OCI-LY1 (cell line): ENCODE results near the gene CDKAL1.

Source experiments
- CTCF ChIP-seq: fragments of 200-600 bp; sonication (generic), shearing (Covaris generic); IDR thresholded peaks from 2 replicates; pipeline ENCODE4 v1.5.1; 2017; ENCODE audit warnings: mild to moderate bottlenecking, antibody characterized with exemption, low read length, moderate library complexity, mixed read lengths
- EZH2 ChIP-seq: fragments of 200-600 bp; sonication (generic), shearing (Covaris generic); IDR thresholded peaks from 2 replicates; pipeline ENCODE4 v1.8.0; 2017; ENCODE audit warnings: borderline replicate concordance, mixed run types, mild to moderate bottlenecking, antibody characterized with exemption, low read length, moderate library complexity, mixed read lengths

- TF ChIP-seq CTCF (no peak), EZH2 (no peak)
These were observed 46.4 kb upstream of the CDKAL1 start for GRCh38 chr6:20487669-20488375.
